BJ (cell line): ENCODE results near the gene ABCG1. TPM values are rescaled to one million over a fixed set of nuclear protein-coding genes. Genes with fewer than 3 reads are reported as not detected.

Experiments used
- CTCF ChIA-PET: fragments of 350-600 bp; formaldehyde crosslinking; extraction: SDS; loops from one replicate; lab custom pipeline; 2021; ENCODE audit warnings: antibody characterized with exemption, inconsistent platforms; lab: Yijun Ruan, JAX
- POLR2A ChIA-PET: fragments of 300-600 bp; sonication (Branson Sonifier 250); formaldehyde crosslinking; extraction: SDS; loops from one replicate; lab custom pipeline; 2021; ENCODE audit warnings: antibody characterized with exemption; lab: Charles Lee
- DNase-seq: peaks from one replicate; pipeline ENCODE4 v3.0.0-alpha.2; 2011; ENCODE audit warnings: low read depth
- H3K27me3 ChIP-seq: 2 replicates; pipeline ENCODE4 v1.6.0; 2011; ENCODE audit warnings: low read length; ENCODE audit not compliant: control insufficient read depth, insufficient read depth
- H3K36me3 ChIP-seq: 2 replicates; pipeline ENCODE4 v1.5.1; 2011; ENCODE audit warnings: low read length; ENCODE audit not compliant: control insufficient read depth, insufficient read depth
- H3K4me3 ChIP-seq: 2 replicates; pipeline ENCODE4 v1.5.1; 2011; ENCODE audit warnings: low read depth, mild to moderate bottlenecking, control low read depth, low read length
- polyA plus RNA-seq: library from polyadenylated mRNA; depleted of rRNA; stranded (reverse); fragments of >200 nt; gene quantifications from 2 replicates; pipeline ENCODE4 v1.2.3, GENCODE V29; 2011
- TF ChIP-seq, protein P1 (sequence below): IDR thresholded peaks from 2 replicates; pipeline ENCODE4 v1.5.1; 2011; ENCODE audit warnings: low read depth, mild to moderate bottlenecking, control low read depth, inconsistent platforms, low read length, moderate library complexity; ENCODE audit not compliant: insufficient read depth

The ABCG1 gene
- polyA plus RNA-seq, 1 experiment, result 0.29 TPM

GRCh38 chr21:42265231-42265812 is 46.4 kb downstream of the ABCG1 start:
- POLR2A ChIA-PET, result no interaction called here
- CTCF ChIA-PET, result no interaction called here

DNA sequence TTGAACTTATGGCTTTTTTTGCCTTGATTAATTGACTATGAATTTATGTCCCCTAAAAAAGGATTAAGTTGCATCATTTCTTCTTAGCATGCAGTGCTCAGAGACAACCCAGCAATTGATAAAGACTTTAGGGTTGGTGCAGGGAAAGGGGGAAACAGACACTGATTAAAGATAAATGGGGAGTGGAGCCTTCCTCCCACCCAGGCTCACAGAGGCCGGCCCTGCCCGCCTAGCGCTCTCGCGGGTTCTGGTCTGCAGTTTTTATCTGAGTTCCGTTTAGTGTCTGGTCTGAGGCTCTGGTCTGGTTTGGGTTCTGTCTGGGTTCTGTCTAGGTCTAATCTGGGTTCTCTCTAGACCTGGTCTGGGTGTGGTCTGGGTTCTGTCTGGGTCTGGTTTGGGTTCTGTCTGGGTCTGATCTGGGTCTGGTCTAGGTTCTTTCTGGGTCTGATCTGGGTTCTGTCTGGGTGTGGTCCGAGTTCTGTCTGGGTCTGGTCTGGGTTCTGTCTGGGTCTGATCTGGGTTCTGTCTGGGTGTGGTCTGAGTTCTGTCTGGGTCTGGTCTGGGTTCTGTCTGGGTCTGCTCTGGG is 48.1 kb downstream of the ABCG1 start:
- Histone ChIP-seq H3K4me3 (no peak overlapping the region), H3K36me3 (no peaks in the 10 kb centered on the region), H3K27me3 (no peaks in the 10 kb centered on the region; the same call in 1 of the 2 replicates)
- CTCF ChIA-PET, result no interaction called here
- DNase-seq, result no peak
- POLR2A ChIA-PET, result no interaction called here
- TF ChIP-seq, protein P1, sequence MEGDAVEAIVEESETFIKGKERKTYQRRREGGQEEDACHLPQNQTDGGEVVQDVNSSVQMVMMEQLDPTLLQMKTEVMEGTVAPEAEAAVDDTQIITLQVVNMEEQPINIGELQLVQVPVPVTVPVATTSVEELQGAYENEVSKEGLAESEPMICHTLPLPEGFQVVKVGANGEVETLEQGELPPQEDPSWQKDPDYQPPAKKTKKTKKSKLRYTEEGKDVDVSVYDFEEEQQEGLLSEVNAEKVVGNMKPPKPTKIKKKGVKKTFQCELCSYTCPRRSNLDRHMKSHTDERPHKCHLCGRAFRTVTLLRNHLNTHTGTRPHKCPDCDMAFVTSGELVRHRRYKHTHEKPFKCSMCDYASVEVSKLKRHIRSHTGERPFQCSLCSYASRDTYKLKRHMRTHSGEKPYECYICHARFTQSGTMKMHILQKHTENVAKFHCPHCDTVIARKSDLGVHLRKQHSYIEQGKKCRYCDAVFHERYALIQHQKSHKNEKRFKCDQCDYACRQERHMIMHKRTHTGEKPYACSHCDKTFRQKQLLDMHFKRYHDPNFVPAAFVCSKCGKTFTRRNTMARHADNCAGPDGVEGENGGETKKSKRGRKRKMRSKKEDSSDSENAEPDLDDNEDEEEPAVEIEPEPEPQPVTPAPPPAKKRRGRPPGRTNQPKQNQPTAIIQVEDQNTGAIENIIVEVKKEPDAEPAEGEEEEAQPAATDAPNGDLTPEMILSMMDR, result no peak

More at GRCh38 chr21:42265231-42265812, 46.4 kb downstream of the ABCG1 start:
- Histone ChIP-seq H3K36me3 (no peaks in the 10 kb centered on the region), H3K27me3 (no peaks in the 10 kb centered on the region; the same call in 1 of the 2 replicates), H3K4me3 (no peak overlapping the region)
- no peak for DNase-seq
- TF ChIP-seq, protein P1, result no peak

DNA sequence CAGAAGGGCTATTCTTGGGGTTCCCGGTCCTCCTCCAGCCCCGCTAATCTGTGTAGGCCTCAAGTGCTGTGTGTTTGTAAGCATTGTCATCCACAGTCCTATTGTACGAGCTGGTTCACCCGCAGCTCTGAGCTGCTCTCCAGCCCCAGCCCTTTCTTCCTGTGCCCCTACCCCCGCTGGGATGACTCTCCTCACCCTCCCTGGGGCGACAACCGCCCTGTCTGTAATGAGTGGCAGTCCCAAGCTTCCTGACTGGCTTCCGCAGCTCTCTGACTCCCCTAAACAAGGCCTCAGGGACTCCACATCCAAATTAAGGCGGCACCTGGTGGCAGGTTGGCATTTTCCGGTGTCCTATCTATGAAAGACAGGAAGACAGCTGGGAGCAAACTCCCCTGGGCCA is 50.4 kb downstream of the ABCG1 start:
- ChIA-PET CTCF (interaction anchor here (1.6 kb wide), 1 partner anchor 10 kb away, joined by 6 read pairs; no protein-coding TSS in a partner anchor), POLR2A (no interaction called here)
- Histone ChIP-seq H3K36me3 (no peaks in the 10 kb centered on the region), H3K4me3 (no peak overlapping the region), H3K27me3 (no peaks in the 10 kb centered on the region; the same call in 1 of the 2 replicates)
- TF ChIP-seq, protein P1, result no peak
- no peak for DNase-seq

DNA sequence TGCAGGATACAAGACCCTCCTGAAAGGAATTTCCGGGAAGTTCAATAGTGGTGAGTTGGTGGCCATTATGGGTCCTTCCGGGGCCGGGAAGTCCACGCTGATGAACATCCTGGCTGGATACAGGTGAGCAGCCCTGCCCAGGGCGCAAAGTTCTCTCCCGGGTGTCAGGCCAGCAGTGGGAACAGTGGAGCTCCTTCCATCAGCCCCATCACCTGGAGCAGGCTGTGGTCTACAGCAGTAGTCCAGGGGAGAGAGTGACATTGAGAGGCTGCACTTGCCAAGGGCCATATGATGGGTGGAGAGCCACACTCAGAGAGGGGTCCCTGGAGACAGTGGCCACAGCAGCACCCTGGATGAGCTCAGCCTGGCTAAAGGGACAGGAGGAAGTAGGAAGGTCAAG is 52.1 kb downstream of the ABCG1 start:
- ChIA-PET POLR2A (no interaction called here), CTCF (interaction anchor here (3.8 kb wide), 1 partner anchor 12 kb away, joined by 14 read pairs; no protein-coding TSS in a partner anchor)
- DNase-seq, result no peak
- Histone ChIP-seq H3K36me3 (no peaks in the 10 kb centered on the region), H3K4me3 (no peak overlapping the region), H3K27me3 (no peaks in the 10 kb centered on the region; the same call in 1 of the 2 replicates)
- TF ChIP-seq, protein P1, result no peak

GRCh38 chr21:42272109-42272962 is 53.4 kb downstream of the ABCG1 start:
- Histone ChIP-seq H3K36me3 (no peaks in the 10 kb centered on the region), H3K27me3 (no peaks in the 10 kb centered on the region; the same call in 1 of the 2 replicates), H3K4me3 (no peak overlapping the region)
- POLR2A ChIA-PET, result no interaction called here
- DNase-seq, result no peak
- TF ChIP-seq, protein P1, result no peak
- CTCF ChIA-PET, result interaction anchor here (0.8 to 3.8 kb wide), 4 partner anchors 10 to 127 kb away, joined by 3 to 14 read pairs (median 4); no protein-coding TSS in a partner anchor
